ENCODE data around the gene THRB.

- TF ChIP-seq CTCF (IDR thresholded peaks at IDR 0.05) (no peak), POLR2A (IDR thresholded peaks at IDR 0.05) (no peak), POLR2AphosphoS5 (IDR thresholded peaks at IDR 0.05) (no peak)
Measured at GRCh38 chr3:24136624-24137310, 357.9 kb downstream of the THRB start.

Data from upper lobe of left lung (tissue), 4 donors.